ENCODE measurements around the gene LETM1.
"Not testable (repeated sequence)": the region's sequence is repeated elsewhere in the genome, so short reads cannot be mapped to it uniquely, and the experiment has no call there.

The LETM1 gene

DNA sequence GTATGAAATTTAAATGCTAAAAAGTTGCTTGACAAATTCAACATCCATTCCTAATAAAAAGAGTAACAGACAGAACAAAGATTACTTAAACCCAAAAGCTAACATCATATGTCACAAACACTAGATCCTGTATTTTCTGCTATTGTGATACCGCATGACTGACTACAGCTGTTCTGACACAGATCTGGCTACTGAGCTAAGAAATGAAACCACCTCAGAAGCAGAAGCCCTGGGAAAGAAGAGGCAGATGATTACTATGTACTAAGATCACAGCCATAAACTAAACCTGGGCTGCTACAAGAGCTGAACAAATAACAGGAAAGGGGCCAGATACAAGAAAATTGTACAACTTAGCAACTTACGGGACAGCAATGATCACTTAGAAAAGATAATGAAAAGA lies 9.4 kb downstream of the LETM1 start:
- H2BK15ac ChIP-seq (ENCODE audit: low read length): no peak overlapping the region
- H3K79me1 ChIP-seq (ENCODE audit: low read depth, low read length): peaks cover 7% of the 10 kb centered on the region
- no peak overlapping the region for H2BK120ac ChIP-seq (ENCODE audit: low read depth, low read length)
- H3K27ac ChIP-seq (replicated peaks; ENCODE audit: low read length): no peak overlapping the region
- no peak overlapping the region for H3K4me2 ChIP-seq (ENCODE audit: insufficient read depth, low read length, poor library complexity, severe bottlenecking)
- no peak overlapping the region for H3K14ac ChIP-seq (ENCODE audit: low read length)
- H3K36me3 ChIP-seq (replicated peaks in 1 of 2; ENCODE audit: control insufficient read depth in 2 of 2, insufficient read depth in 2 of 2, low read length in 2 of 2): peaks cover 14 to 74% of the 10 kb centered on the region in 2 donors
- peaks cover 0 to 2% of the 10 kb centered on the region in 2 donors for H3K9me3 ChIP-seq (replicated peaks in 1 of 2; ENCODE audit: control insufficient read depth in 2 of 2, insufficient read depth in 1 of 2, low read depth in 1 of 2, low read length in 2 of 2)
- no peak overlapping the region for H2BK12ac ChIP-seq (ENCODE audit: low read length)
- H2BK5ac ChIP-seq (ENCODE audit: low read length): no peak overlapping the region
- no peak overlapping the region for H3K4ac ChIP-seq (ENCODE audit: low read length)
- no peak for DNase-seq (ENCODE audit: low spot score)
- no peak overlapping the region for H3K18ac ChIP-seq (ENCODE audit: low read length)
- H4K8ac ChIP-seq (ENCODE audit: low read depth, low read length): no peak overlapping the region
- H3K23ac ChIP-seq (ENCODE audit: low read depth, low read length, poor library complexity): no peak overlapping the region
- WGBS, 2 donors (ENCODE audit: extremely low coverage in 2 of 2, insufficient read length in 2 of 2, insufficient replicate concordance in 1 of 2): no CpG with 5 or more reads among the region's 2 CpGs
- no peak overlapping the region for H2AFZ ChIP-seq (ENCODE audit: low read length)
- no peak overlapping the region for H3K9ac ChIP-seq (ENCODE audit: low read depth, low read length, poor library complexity)
- no peak overlapping the region for H4K91ac ChIP-seq (ENCODE audit: low read depth, low read length, poor library complexity)
- H2AK5ac ChIP-seq (ENCODE audit: low read depth, low read length): no peak overlapping the region
- no peak overlapping the region for H3K4me3 ChIP-seq (ENCODE audit: low read length in 2 of 2)
- H3K4me1 ChIP-seq (ENCODE audit: control insufficient read depth in 2 of 2, insufficient read depth in 1 of 2, low read depth in 1 of 2, low read length in 2 of 2): peaks cover 0 to 3% of the 10 kb centered on the region in 2 donors
- H3K27me3 ChIP-seq (ENCODE audit: control insufficient read depth in 3 of 3, insufficient read depth in 3 of 3, low read depth in 1 of 3, low read length in 3 of 3): no peaks in the 10 kb centered on the region

- not testable (repeated sequence) for H2AK5ac ChIP-seq (ENCODE audit: low read depth, low read length); H3K18ac ChIP-seq (ENCODE audit: low read length); H3K9me3 ChIP-seq (replicated peaks in 1 of 2; ENCODE audit: control insufficient read depth in 2 of 2, insufficient read depth in 1 of 2, low read depth in 1 of 2, low read length in 2 of 2); H3K4ac ChIP-seq (ENCODE audit: low read length); H3K4me1 ChIP-seq (ENCODE audit: control insufficient read depth in 2 of 2, insufficient read depth in 1 of 2, low read depth in 1 of 2, low read length in 2 of 2); H3K27ac ChIP-seq (replicated peaks; ENCODE audit: low read length); H3K23ac ChIP-seq (ENCODE audit: low read depth, low read length, poor library complexity); H2BK12ac ChIP-seq (ENCODE audit: low read length); H2AFZ ChIP-seq (ENCODE audit: low read length); DNase-seq (ENCODE audit: low spot score); H3K4me3 ChIP-seq (ENCODE audit: low read length in 2 of 2); H3K4me2 ChIP-seq (ENCODE audit: insufficient read depth, low read length, poor library complexity, severe bottlenecking); H4K8ac ChIP-seq (ENCODE audit: low read depth, low read length); H2BK5ac ChIP-seq (ENCODE audit: low read length); H3K14ac ChIP-seq (ENCODE audit: low read length); H3K9ac ChIP-seq (ENCODE audit: low read depth, low read length, poor library complexity); H4K91ac ChIP-seq (ENCODE audit: low read depth, low read length, poor library complexity); H2BK15ac ChIP-seq (ENCODE audit: low read length); H3K79me1 ChIP-seq (ENCODE audit: low read depth, low read length); H2BK120ac ChIP-seq (ENCODE audit: low read depth, low read length); H3K27me3 ChIP-seq (ENCODE audit: control insufficient read depth in 3 of 3, insufficient read depth in 3 of 3, low read depth in 1 of 3, low read length in 3 of 3)
- peaks cover 19 to 85% of the 10 kb centered on the region in 2 donors for H3K36me3 ChIP-seq (replicated peaks in 1 of 2; ENCODE audit: control insufficient read depth in 2 of 2, insufficient read depth in 2 of 2, low read length in 2 of 2)
- WGBS, 2 donors (ENCODE audit: extremely low coverage in 2 of 2, insufficient read length in 2 of 2, insufficient replicate concordance in 1 of 2): no CpG with 5 or more reads among the region's 10 CpGs
These were observed 11.3 kb downstream of the LETM1 start for GRCh38 chr4:1844618-1845017.

- Histone ChIP-seq H4K8ac (ENCODE audit: low read depth, low read length) (no peak overlapping the region), H3K18ac (ENCODE audit: low read length) (no peak overlapping the region), H2AFZ (ENCODE audit: low read length) (no peak overlapping the region), H2BK120ac (ENCODE audit: low read depth, low read length) (no peak overlapping the region), H3K4me2 (ENCODE audit: insufficient read depth, low read length, poor library complexity, severe bottlenecking) (no peak overlapping the region), H2BK15ac (ENCODE audit: low read length) (no peak overlapping the region), H3K27me3 (ENCODE audit: control insufficient read depth in 3 of 3, insufficient read depth in 3 of 3, low read depth in 1 of 3, low read length in 3 of 3) (no peaks in the 10 kb centered on the region), H3K9ac (ENCODE audit: low read depth, low read length, poor library complexity) (no peak overlapping the region), H3K4me1 (ENCODE audit: control insufficient read depth in 2 of 2, insufficient read depth in 1 of 2, low read depth in 1 of 2, low read length in 2 of 2) (no peaks in the 10 kb centered on the region), H3K9me3 (replicated peaks in 1 of 2; ENCODE audit: control insufficient read depth in 2 of 2, insufficient read depth in 1 of 2, low read depth in 1 of 2, low read length in 2 of 2) (peaks cover 0 to 2% of the 10 kb centered on the region in 2 donors), H3K79me1 (ENCODE audit: low read depth, low read length) (peaks cover 5% of the 10 kb centered on the region), H3K4me3 (ENCODE audit: low read length in 2 of 2) (no peak overlapping the region), H3K4ac (ENCODE audit: low read length) (no peak overlapping the region), H4K91ac (ENCODE audit: low read depth, low read length, poor library complexity) (no peak overlapping the region), H3K36me3 (replicated peaks in 1 of 2; ENCODE audit: control insufficient read depth in 2 of 2, insufficient read depth in 2 of 2, low read length in 2 of 2) (peaks cover 23 to 90% of the 10 kb centered on the region in 2 donors), H3K14ac (ENCODE audit: low read length) (no peak overlapping the region), H2AK5ac (ENCODE audit: low read depth, low read length) (no peak overlapping the region), H2BK12ac (ENCODE audit: low read length) (no peak overlapping the region), H2BK5ac (ENCODE audit: low read length) (no peak overlapping the region), H3K23ac (ENCODE audit: low read depth, low read length, poor library complexity) (no peak overlapping the region), H3K27ac (replicated peaks; ENCODE audit: low read length) (no peak overlapping the region)
- no CpG with 5 or more reads among the region's 10 CpGs for WGBS, 2 donors (ENCODE audit: extremely low coverage in 2 of 2, insufficient read length in 2 of 2, insufficient replicate concordance in 1 of 2)
- DNase-seq (ENCODE audit: low spot score): no peak
These were observed 12.1 kb downstream of the LETM1 start for GRCh38 chr4:1843852-1844251.

DNA sequence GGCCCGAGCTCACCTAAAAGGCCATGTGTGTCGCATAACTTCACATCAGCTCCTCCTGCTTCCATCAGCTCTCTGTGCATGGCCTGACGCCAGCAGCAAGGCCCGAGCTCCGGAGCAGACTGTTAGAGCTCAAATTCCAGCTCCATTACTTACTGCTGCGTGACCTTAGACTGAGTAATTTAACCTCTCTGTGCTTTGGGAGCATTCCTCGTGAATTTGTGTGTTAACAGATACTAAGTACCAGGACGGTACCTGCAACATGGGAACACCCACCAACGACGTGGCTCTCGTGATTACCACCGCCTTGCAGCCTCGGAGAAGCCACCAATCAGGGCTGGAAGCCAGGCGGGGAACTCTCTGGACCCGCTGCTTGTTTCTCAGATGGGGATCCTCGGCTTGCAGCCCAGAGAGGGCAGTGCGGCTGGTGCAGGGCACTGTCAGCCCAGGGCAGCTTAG lies 12.9 kb downstream of the LETM1 start:
- no peak for DNase-seq (ENCODE audit: low spot score)
- no peak overlapping the region for H3K4me3 ChIP-seq (ENCODE audit: low read length in 2 of 2)
- H3K14ac ChIP-seq (ENCODE audit: low read length): no peak overlapping the region
- H3K23ac ChIP-seq (ENCODE audit: low read depth, low read length, poor library complexity): peak overlapping the region; percentile 65
- peaks cover 5% of the 10 kb centered on the region for H3K79me1 ChIP-seq (ENCODE audit: low read depth, low read length)
- no peak overlapping the region for H3K18ac ChIP-seq (ENCODE audit: low read length)
- no peak overlapping the region for H3K27ac ChIP-seq (replicated peaks; ENCODE audit: low read length)
- no peak overlapping the region for H3K4me2 ChIP-seq (ENCODE audit: insufficient read depth, low read length, poor library complexity, severe bottlenecking)
- no peak overlapping the region for H2AFZ ChIP-seq (ENCODE audit: low read length)
- H3K9me3 ChIP-seq (replicated peaks in 1 of 2; ENCODE audit: control insufficient read depth in 2 of 2, insufficient read depth in 1 of 2, low read depth in 1 of 2, low read length in 2 of 2): peaks cover 0 to 2% of the 10 kb centered on the region in 2 donors
- no peaks in the 10 kb centered on the region for H3K27me3 ChIP-seq (ENCODE audit: control insufficient read depth in 3 of 3, insufficient read depth in 3 of 3, low read depth in 1 of 3, low read length in 3 of 3)
- H2BK5ac ChIP-seq (ENCODE audit: low read length): peak overlapping the region; percentile 75
- H4K8ac ChIP-seq (ENCODE audit: low read depth, low read length): no peak overlapping the region
- no peak overlapping the region for H2BK15ac ChIP-seq (ENCODE audit: low read length)
- no peaks in the 10 kb centered on the region for H3K4me1 ChIP-seq (ENCODE audit: control insufficient read depth in 2 of 2, insufficient read depth in 1 of 2, low read depth in 1 of 2, low read length in 2 of 2)
- no peak overlapping the region for H2AK5ac ChIP-seq (ENCODE audit: low read depth, low read length)
- no CpG with 5 or more reads among the region's 17 CpGs for WGBS, 2 donors (ENCODE audit: extremely low coverage in 2 of 2, insufficient read length in 2 of 2, insufficient replicate concordance in 1 of 2)
- H2BK120ac ChIP-seq (ENCODE audit: low read depth, low read length): no peak overlapping the region
- no peak overlapping the region for H3K4ac ChIP-seq (ENCODE audit: low read length)
- H3K36me3 ChIP-seq (replicated peaks in 1 of 2; ENCODE audit: control insufficient read depth in 2 of 2, insufficient read depth in 2 of 2, low read length in 2 of 2): peaks cover 23 to 95% of the 10 kb centered on the region in 2 donors
- no peak overlapping the region for H3K9ac ChIP-seq (ENCODE audit: low read depth, low read length, poor library complexity)
- H4K91ac ChIP-seq (ENCODE audit: low read depth, low read length, poor library complexity): no peak overlapping the region
- peak overlapping the region; percentile 16 for H2BK12ac ChIP-seq (ENCODE audit: low read length)

Measured in neuronal stem cell (in vitro differentiated cells).